ENCODE measurements around the gene TRPM6.
"Not testable (repeated sequence)": the region's sequence is repeated elsewhere in the genome, so short reads cannot be mapped to it uniquely, and the experiment has no call there.

The TRPM6 gene

GRCh38 chr9:74859786-74860185 lies 27.9 kb downstream of the TRPM6 start:
- DNase-seq (ENCODE audit: low read depth) = no peak

DNA sequence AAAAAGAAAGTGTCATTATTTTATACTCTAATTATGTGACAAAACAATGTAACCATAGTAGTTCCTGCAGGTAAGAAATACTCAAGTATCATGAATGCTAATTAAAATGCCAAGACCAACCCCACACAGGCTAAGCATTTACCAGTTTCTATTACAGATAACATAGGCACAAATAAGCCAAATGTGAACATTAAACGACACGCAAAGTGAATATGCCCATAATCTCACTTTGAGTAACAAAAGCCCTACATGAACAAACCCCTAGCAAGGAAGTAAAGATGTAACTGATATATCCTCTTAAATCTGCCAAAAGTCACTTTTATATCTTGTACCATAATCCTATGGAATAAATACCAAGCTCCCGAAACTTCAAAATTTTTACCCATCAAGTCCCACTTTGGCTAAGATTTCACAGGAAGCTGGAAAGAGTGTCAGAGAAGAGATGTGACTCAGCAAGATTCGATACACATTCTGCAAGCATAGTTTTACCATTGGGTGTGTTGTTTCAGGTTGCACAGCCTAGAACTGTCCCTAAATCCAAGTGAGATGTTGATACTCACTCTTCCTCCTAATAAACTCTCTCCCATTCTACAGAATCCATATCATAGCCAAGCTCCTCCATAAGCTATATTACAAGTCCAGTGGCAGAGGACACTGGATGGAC lies 28.8 kb downstream of the TRPM6 start:
- no peak for DNase-seq (ENCODE audit: low read depth)

DNA sequence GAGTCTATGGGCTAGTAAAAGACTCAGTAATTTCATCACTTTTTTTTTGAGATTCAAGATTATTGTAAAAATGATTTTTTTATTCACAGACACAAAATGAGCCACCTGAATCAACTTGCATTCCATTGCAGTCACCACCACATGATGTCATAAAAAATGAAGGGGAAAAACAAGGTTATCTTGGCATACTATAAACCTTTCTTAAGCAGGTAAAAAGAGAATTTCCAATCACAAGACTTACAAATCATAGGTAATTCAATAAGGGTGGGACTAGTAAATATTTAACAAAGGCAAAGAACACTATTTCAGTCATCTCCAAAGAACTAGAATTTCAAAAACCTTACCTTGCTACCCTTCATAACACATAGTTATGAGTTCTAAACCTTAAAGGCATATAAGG lies 30.7 kb downstream of the TRPM6 start:
- no peak for DNase-seq (ENCODE audit: low read depth)

DNA sequence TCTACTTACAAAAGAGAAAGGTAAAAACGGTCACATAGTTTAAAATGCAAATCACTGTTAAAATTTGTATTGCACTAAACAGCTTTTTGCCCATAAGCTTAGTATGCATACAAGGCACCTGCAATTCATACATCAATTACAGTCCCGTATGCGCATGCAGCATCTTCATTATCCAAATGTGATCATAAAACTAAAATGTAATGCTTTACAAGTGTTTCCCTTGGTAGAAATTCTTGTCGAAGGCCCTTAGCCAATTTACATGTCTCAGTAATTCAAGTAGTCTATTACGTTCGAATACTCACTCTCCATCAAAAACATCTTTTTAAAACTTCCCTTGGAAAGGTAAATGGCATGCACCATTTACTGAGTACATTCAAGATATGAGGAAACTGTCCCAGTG lies 32.6 kb downstream of the TRPM6 start:
- no peak for DNase-seq (ENCODE audit: low read depth)

GRCh38 chr9:74853024-74853423 lies 34.7 kb downstream of the TRPM6 start:
- not testable (repeated sequence) for DNase-seq (ENCODE audit: low read depth)

DNA sequence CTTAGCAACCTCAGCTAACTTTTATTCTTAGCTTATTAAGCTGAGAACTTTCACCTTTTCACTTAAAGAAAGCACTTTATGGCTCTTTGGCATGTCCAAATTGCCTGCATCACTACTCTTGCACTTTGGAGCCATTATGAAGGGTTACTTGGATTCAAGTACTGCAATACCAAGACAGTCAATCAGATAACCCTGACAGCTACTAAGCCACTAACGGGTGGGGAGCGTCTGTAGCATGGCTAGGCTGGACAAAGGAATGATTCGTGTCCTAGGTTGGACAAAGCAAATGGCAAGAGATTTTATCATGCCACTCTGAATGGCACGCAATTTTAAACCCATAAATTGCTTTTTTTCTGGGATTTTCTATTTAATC lies 39.6 kb downstream of the TRPM6 start:
- DNase-seq (ENCODE audit: low read depth) = no peak

- no peak for DNase-seq (ENCODE audit: low read depth)
These were observed 40.1 kb downstream of the TRPM6 start for GRCh38 chr9:74847478-74848152.

DNA sequence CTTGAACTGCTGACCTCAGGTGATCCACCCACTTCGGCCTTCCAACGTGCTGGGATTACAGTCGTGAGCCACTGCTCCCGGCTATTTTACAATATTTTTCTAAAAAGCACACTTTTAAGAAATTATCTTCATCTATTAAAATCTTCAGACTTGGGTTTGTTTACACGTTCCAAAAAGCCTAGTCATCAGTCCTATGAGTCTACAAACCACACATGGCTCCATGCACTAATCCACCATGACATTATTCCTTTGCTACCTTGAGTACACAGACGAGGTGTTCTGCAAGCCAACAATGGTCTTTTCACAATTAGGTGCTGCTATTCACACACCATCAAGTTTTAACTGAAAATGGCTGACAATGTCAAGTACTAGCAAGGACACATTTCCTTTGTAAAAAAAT lies 41.0 kb downstream of the TRPM6 start:
- no peak for DNase-seq (ENCODE audit: low read depth)

DNA sequence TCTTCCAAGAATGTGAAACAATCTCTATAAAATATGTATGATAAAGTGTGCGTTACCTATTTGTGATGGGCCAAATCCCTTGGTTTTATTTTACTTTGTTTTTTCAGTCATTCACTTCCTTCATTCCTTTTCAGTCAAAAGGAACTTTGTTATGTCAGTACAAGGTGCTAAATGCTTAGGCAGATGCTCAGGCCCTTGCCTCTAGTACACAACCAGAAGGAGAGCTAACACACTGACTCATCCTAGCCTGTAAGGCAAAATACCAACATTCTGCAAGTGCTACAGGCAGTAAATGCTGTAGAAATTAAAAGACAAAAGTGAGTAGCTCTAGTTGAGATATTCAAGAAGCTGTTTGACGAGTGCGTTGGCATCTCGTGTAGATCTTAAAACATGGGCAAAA lies 49.4 kb downstream of the TRPM6 start:
- DNase-seq (ENCODE audit: low read depth) = no peak

DNA sequence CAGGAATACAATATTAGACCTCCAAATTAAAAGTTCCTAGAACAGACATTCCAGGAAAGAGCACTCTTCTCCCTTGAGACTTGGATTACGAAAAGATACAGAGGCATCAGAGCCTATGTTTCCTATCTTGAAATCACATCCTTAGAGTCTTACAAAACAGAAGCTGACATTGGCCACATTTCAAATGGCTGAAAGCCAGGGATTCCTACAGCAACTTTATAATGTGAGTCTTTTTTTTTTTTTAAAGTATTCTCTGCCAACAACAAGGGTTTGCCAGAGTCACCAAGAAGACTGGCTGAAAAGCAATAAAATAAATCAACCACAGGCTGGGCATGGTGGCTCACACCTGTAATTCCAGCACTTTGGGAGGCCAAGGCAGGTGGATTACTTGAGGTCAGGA lies 63.1 kb downstream of the TRPM6 start:
- no peak for DNase-seq (ENCODE audit: low read depth)

GRCh38 chr9:74821636-74822035 lies 66.1 kb downstream of the TRPM6 start:
- DNase-seq (ENCODE audit: low read depth) = no peak

DNA sequence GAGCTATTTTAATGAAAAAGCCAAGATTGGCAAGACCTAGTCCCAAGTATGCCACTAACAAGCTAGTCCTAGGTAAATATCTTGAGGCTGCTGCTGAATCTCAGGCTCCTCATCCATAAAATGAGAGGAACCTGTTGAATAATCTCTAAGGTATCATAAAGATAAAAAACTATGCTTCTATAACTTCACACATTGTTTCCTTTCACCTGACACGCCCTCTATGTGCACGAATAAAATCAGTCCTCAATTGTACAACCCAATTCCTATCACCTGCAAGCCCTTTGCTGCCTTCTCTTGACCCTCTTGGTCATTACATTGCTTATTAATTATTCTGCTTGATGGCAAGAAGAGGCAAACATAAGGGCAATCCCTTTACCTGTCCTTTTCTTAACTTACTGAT lies 69.9 kb downstream of the TRPM6 start:
- no peak for DNase-seq (ENCODE audit: low read depth)

GRCh38 chr9:74817281-74817810 lies 70.4 kb downstream of the TRPM6 start:
- no peak for DNase-seq (ENCODE audit: low read depth)

DNA sequence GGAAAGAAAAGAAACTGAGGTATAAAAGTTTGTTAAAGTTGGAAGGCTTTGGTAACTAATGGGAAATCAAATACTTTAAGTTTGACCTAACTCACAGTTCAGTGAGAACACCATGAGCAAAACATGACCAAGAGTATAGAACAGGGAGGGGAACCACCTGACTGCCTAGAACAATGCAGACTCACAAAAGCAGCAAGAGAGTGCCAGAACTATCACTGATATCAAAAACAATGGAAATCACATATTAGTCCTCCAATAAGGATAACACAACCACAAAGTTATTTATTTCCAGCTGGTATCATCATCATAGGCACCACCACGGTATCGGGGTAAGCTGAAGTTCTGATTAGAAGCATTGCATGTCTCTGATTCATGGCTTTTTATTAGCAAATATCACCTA lies 77.5 kb downstream of the TRPM6 start:
- no peak for DNase-seq (ENCODE audit: low read depth)

DNA sequence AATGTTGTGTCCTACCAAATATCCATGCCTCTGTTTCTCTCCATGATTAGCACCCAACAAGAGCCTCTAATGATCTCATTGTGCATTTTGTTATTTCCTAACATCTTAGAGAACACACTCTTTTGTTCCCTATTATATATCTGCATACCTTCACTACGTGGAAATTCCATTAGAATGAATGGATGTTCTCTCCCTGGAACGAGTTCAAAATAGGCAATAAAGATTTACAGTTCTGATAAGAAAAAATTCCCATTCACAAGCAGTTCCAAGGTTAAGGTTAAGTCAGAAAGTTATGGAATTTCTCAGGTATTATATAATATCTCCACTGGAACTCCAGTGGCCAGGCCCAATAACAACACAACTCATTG lies 83.7 kb downstream of the TRPM6 start:
- DNase-seq (ENCODE audit: low read depth) = no peak

DNA sequence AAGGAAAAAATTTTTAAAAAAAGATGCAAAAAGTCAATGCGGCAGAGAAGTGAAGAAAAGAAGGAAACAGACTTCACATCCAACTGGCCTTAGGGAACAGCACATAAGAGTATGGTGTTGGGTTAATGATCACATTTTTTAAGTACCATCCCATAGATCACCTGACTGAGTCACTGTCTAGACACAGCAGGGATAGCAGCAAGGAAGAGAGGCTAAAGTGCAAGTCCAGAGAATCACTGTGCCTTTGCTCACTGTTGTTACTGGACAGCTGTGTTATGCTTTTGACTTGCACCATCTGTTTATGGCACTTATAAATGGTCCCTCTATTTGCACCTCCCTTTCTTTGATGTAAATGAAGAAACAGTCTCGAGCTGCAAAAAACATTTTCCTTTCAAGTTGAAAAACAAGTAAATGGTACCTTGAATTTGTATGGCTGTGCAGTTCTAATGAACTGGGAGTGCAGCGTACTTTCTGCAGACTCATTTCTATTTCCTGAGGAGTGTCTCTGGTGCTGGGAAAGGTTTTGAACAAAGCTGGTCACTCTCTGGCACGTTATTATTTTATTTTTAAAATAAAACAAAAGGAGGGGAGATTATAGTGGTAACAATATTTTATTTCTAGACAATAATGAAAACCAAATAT lies 84.2 kb downstream of the TRPM6 start:
- no peak for DNase-seq (ENCODE audit: low read depth)

DNA sequence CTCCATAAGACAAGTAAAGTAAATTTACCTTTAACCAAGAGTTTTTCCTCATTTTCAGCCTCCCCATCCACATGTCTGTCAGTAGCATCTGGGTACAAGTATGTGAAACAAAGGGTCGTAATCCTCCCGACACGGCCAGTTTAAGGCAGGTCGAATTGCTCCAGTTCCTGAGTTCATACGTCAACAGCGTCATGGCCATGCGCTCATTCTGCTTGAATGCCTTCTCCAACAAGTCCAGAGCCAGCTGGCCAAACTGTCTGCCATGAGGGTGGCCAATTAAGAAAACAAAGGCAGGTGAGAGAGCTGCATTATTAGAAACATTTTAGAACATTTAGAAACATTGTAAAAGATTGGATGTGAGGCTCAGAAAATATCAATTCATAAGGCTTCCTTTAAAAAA lies 87.5 kb downstream of the TRPM6 start:
- no peak for DNase-seq (ENCODE audit: low read depth)

DNA sequence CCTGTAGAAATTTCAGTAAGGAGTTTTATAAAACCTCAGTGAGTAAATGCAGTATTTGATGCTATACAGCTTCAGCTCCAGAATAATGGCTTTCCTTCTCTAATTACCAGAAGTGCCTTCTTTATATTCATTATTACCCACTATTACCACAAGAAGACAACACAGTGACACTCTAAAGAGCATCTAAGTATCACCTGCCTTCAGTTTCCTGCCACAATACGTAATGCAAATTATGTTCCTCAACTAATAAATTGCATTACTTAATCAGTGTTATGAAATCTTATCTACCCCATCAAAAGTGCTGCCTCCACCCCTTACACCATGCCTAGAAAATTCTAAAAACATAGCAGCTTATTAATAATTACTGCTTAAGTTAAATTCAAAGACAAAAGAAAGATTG lies 91.9 kb downstream of the TRPM6 start:
- DNase-seq (ENCODE audit: low read depth) = no peak

DNA sequence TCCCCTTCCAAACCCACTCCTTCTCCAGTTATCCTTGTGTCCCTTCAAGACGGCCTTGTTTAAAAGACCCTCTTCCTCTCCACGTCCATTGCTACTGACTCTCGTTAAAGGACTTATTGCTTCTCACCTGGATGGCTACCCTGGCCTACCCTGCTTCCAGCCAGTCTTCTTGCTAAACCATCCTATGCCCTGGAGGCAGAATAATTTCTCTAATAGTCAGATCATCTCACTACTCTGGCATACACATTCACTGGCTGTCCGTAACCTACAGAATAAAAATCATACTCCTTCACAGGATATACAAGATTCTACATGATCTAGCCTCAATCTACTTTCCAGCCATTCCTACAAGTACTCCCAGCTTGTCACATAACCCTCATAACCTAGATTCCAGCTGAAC lies 92.6 kb downstream of the TRPM6 start:
- DNase-seq (ENCODE audit: low read depth) = no peak

DNA sequence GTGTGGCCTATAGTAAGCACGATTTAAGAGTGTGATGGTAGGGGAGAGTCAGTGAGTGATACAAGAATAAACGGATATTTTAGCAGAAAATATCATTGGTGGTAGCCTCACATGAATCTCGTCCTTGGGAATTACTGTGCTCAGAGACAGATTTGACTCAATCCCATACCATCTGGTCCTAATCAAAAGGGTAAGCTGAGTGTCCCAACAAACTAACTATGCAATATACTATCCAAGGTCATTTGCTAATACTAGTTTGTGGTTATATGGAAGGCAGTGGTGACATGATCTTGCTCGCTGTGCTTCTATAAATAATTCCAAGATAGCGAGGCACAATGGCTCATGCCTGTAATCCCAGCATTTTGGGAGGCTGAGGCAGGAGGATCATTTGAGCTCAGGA lies 103.2 kb downstream of the TRPM6 start:
- DNase-seq (ENCODE audit: low read depth) = no peak

GRCh38 chr9:74783408-74783807 lies 104.3 kb downstream of the TRPM6 start:
- peak; percentile 26 for DNase-seq (ENCODE audit: low read depth)

- DNase-seq (ENCODE audit: low read depth) = no peak
These were observed 110.4 kb downstream of the TRPM6 start for GRCh38 chr9:74777136-74777879.

DNA sequence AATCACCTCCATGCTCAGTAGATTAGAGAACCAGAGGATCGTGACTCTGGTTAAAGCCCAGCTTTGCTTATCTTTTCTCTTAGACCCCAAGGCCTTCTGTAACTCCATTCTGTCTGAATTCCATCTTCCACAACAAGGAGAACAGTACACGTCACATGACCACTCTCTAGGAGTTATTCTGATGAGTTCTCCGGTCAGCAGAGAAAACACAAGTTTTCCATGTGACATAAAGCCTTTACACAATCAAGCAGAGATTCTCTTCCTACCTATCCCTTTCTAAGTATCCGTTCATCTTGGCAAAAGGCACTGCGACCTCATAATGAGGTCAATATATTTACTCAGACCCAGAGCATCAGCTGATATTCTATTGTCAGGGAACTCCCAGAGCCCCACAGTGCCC lies 112.3 kb downstream of the TRPM6 start:
- no peak for DNase-seq (ENCODE audit: low read depth)

All from GM04503 (cell line).